ENCODE data around the gene UBE2M. TPM values are rescaled to one million over a fixed set of nuclear protein-coding genes. Genes with fewer than 3 reads are reported as not detected.

Gene UBE2M
- total RNA-seq, 1 experiment from 2014 or later, result 158 TPM

- intact Hi-C loops (cut with micrococcal nuclease), result no loop called here
- Mint-ChIP-seq H3K4me3 (ENCODE audit: unreplicated experiment) (peak overlapping the region; percentile 98), H3K27me3 (ENCODE audit: insufficient read depth, unreplicated experiment) (no peaks in the 10 kb centered on the region), H3K27ac (ENCODE audit: low read depth, unreplicated experiment) (peak overlapping the region; percentile 54), H3K4me1 (ENCODE audit: insufficient read depth, unreplicated experiment) (peaks cover 25% of the 10 kb centered on the region), H3K36me3 (ENCODE audit: insufficient read depth, unreplicated experiment) (peaks cover 61% of the 10 kb centered on the region), H3K9me3 (ENCODE audit: unreplicated experiment) (no peaks in the 10 kb centered on the region)
- TF ChIP-seq CTCF (IDR thresholded peaks at IDR 0.05; ENCODE audit: unreplicated experiment), result no peak
- DNase-seq (ENCODE audit: unreplicated experiment), result no peak
- ChIA-PET POLR2A (interaction anchor here (0.8 to 7.2 kb wide), 6 partner anchors 11 to 199 kb away, joined by 4 to 77 read pairs (median 18); partner anchors contain the start of genes MZF1, TRIM28 and ZBTB45), CTCF (interaction anchor here (1.2 kb wide), 1 partner anchor 11 kb away, joined by 4 read pairs; no protein-coding TSS in a partner anchor)
- BruUV-seq (replicated peaks), result no TSS peak
Observed at GRCh38 chr19:58561373-58562121, 3.1 kb upstream of the UBE2M start.

- no peak for TF ChIP-seq CTCF (IDR thresholded peaks at IDR 0.05; ENCODE audit: unreplicated experiment)
- Mint-ChIP-seq H3K9me3 (ENCODE audit: unreplicated experiment) (no peaks in the 10 kb centered on the region), H3K27me3 (ENCODE audit: insufficient read depth, unreplicated experiment) (no peaks in the 10 kb centered on the region), H3K4me3 (ENCODE audit: unreplicated experiment) (peak overlapping the region; percentile 98), H3K36me3 (ENCODE audit: insufficient read depth, unreplicated experiment) (peaks cover 61% of the 10 kb centered on the region), H3K27ac (ENCODE audit: low read depth, unreplicated experiment) (no peak overlapping the region), H3K4me1 (ENCODE audit: insufficient read depth, unreplicated experiment) (peaks cover 29% of the 10 kb centered on the region)
- no peak for DNase-seq (ENCODE audit: unreplicated experiment)
- BruUV-seq (replicated peaks), result no TSS peak
- ChIA-PET CTCF (interaction anchor here (1.2 kb wide), 1 partner anchor 12 kb away, joined by 4 read pairs; no protein-coding TSS in a partner anchor), POLR2A (interaction anchor here (1.5 to 7.2 kb wide), 4 partner anchors 11 to 41 kb away, joined by 4 to 77 read pairs (median 38); partner anchors contain the start of genes MZF1, TRIM28 and ZBTB45)
- intact Hi-C loops (cut with micrococcal nuclease), result no loop called here
Observed at GRCh38 chr19:58560921-58561320, 2.5 kb upstream of the UBE2M start.

GRCh38 chr19:58560007-58560887, 1.8 kb upstream of the UBE2M start:
- Mint-ChIP-seq H3K9me3 (ENCODE audit: unreplicated experiment) (no peaks in the 10 kb centered on the region), H3K27me3 (ENCODE audit: insufficient read depth, unreplicated experiment) (no peaks in the 10 kb centered on the region), H3K36me3 (ENCODE audit: insufficient read depth, unreplicated experiment) (peaks cover 60% of the 10 kb centered on the region), H3K4me1 (ENCODE audit: insufficient read depth, unreplicated experiment) (peaks cover 29% of the 10 kb centered on the region), H3K4me3 (ENCODE audit: unreplicated experiment) (peak overlapping the region; percentile 98), H3K27ac (ENCODE audit: low read depth, unreplicated experiment) (peak overlapping the region; percentile 99)
- POLR2A ChIA-PET, result interaction anchor here (0.8 to 7.2 kb wide), 6 partner anchors 8 to 46 kb away, joined by 5 to 77 read pairs (median 32); partner anchors contain the start of genes MZF1, TRIM28 and ZBTB45
- no peak for DNase-seq (ENCODE audit: unreplicated experiment)
- intact Hi-C loops (cut with micrococcal nuclease), result no loop called here
- CTCF ChIA-PET, result interaction anchor here (1.2 kb wide), 2 partner anchors 10 to 12 kb away, joined by 3 to 4 read pairs; no protein-coding TSS in a partner anchor
- TF ChIP-seq CTCF (IDR thresholded peaks at IDR 0.05; ENCODE audit: unreplicated experiment), result no peak
- no TSS peak for BruUV-seq (replicated peaks)
